ENCODE results near the gene CCP110. TPM values are rescaled to one million over a fixed set of nuclear protein-coding genes. Genes with fewer than 3 reads are reported as not detected.

CCP110 gene
- total RNA-seq, 4 donors from 2014 or later = 7.1 to 43.4 (median 14.2) TPM

- TF ChIP-seq POLR2AphosphoS5 (IDR thresholded peaks at IDR 0.05) (no peak), EP300 (IDR thresholded peaks at IDR 0.05; ENCODE audit: low read depth) (no peak), POLR2A (IDR thresholded peaks at IDR 0.05) (no peak), CTCF (IDR thresholded peaks at IDR 0.05) (no peak)
- Histone ChIP-seq H3K36me3 (peaks cover 0 to 66% (median 21%) of the 10 kb centered on the region in 4 donors), H3K4me3 (no peak overlapping the region), H3K9me3 (no peaks in the 10 kb centered on the region), H3K27ac (peak overlapping the region in 3 of 4 donors; percentile 40 to 67 (median 64)), H3K27me3 (no peaks in the 10 kb centered on the region), H3K4me1 (no peaks in the 10 kb centered on the region)
- peak; percentile 17 for DNase-seq
- in situ Hi-C loops (cut with MboI; ENCODE audit: low pct_ligation_motif_present in 1 of 4, low pct_unique_long_range_greater_than_20kb in 1 of 4, low sequenced_read_pairs in 3 of 4) (loop anchor here in 1 of 4 donors (25.0 kb wide), 1 partner anchor 109 kb away; no protein-coding TSS in a partner anchor), intact Hi-C loops (cut with DNase I; ENCODE audit: low total_unique reads) (no loop called here)
- WGBS, 2 donors (ENCODE audit: low coverage in 1 of 2) = 86 to 89% methylated on average over 4 to 10 of the region's 10 CpGs
Observed at GRCh38 chr16:19578378-19578971, 54.7 kb downstream of the CCP110 start.

DNA sequence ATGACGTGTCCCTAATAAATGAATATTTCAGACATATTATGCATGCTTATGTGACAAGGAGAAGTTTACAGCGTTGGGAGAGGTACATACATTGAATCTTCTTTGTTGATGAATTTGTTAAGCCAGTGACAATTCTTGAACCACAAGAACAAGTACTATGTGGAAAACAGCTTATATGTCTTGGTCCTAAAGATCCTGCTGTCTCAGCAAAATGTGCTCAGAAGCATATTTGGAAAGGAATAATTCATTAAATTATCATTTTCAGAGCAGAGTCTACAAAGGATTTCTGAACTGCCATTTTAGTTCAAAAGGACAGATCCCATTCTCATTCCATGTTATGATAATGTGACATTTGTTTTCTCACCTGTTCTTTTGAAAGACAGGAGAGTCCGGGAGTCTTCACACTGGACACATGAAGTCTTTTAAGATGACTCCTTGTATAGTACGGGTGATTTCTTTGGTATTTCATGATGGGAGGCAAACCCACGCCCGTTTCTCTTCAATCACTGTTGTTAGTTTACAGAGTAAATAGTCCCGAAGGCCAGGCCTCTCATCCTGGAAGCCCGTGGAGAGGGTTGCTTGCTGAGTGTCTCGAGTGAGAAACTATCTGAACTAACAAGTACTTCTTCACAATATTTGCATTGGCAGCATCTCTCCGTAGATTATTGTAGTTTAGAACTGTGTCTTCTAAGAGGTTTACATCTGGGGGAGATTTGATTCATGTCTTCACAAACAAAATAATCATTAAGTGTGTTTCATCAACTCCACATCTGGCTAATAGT lies 58.5 kb downstream of the CCP110 start:
- in situ Hi-C loops (cut with MboI; ENCODE audit: low pct_ligation_motif_present in 1 of 4, low pct_unique_long_range_greater_than_20kb in 1 of 4, low sequenced_read_pairs in 3 of 4) = loop anchor here in 1 of 4 donors (25.0 kb wide), 1 partner anchor 105 kb away; no protein-coding TSS in a partner anchor
- WGBS, 2 donors (ENCODE audit: low coverage in 1 of 2) = 56 to 68% methylated on average over 10 of the region's 10 CpGs

GRCh38 chr16:19583665-19584300 lies 60.0 kb downstream of the CCP110 start:
- H3K9me3 ChIP-seq = no peaks in the 10 kb centered on the region
- in situ Hi-C loops (cut with MboI; ENCODE audit: low pct_ligation_motif_present in 1 of 4, low pct_unique_long_range_greater_than_20kb in 1 of 4, low sequenced_read_pairs in 3 of 4) = loop anchor here in 1 of 4 donors (25.0 kb wide), 1 partner anchor 104 kb away; no protein-coding TSS in a partner anchor
- no peak overlapping the region for H3K27ac ChIP-seq
- peaks cover 0 to 49% (median 16%) of the 10 kb centered on the region in 4 donors for H3K36me3 ChIP-seq
- peaks cover 0 to 3% (median 0%) of the 10 kb centered on the region in 4 donors for H3K4me1 ChIP-seq
- TF ChIP-seq CTCF (IDR thresholded peaks at IDR 0.05) (peak; percentile 65 to 85 (median 78)), POLR2AphosphoS5 (IDR thresholded peaks at IDR 0.05) (no peak)
- no peak overlapping the region for H3K4me3 ChIP-seq
- peak; percentile 19 for DNase-seq
- intact Hi-C loops (cut with DNase I; ENCODE audit: low total_unique reads) = no loop called here
- 51 to 61% methylated on average over 5 of the region's 5 CpGs for WGBS, 2 donors (ENCODE audit: low coverage in 1 of 2)
- no peaks in the 10 kb centered on the region for H3K27me3 ChIP-seq

More for the DNA sequence above, 58.5 kb downstream of the CCP110 start:
- H3K9me3 ChIP-seq = no peaks in the 10 kb centered on the region
- H3K4me1 ChIP-seq = no peaks in the 10 kb centered on the region
- intact Hi-C loops (cut with DNase I; ENCODE audit: low total_unique reads) = no loop called here
- no peak for DNase-seq
- H3K27ac ChIP-seq = no peak overlapping the region
- H3K27me3 ChIP-seq = no peaks in the 10 kb centered on the region
- peaks cover 0 to 58% (median 16%) of the 10 kb centered on the region in 4 donors for H3K36me3 ChIP-seq
- no peak overlapping the region for H3K4me3 ChIP-seq
- TF ChIP-seq EP300 (IDR thresholded peaks at IDR 0.05; ENCODE audit: low read depth) (no peak), CTCF (IDR thresholded peaks at IDR 0.05) (no peak), POLR2AphosphoS5 (IDR thresholded peaks at IDR 0.05) (no peak), POLR2A (IDR thresholded peaks at IDR 0.05) (no peak)

- 67 to 77% methylated on average over 2 to 5 of the region's 5 CpGs for WGBS, 2 donors (ENCODE audit: low coverage in 1 of 2)
- Histone ChIP-seq H3K27ac (peak overlapping the region; percentile 46 to 64 (median 60)), H3K4me3 (no peak overlapping the region), H3K36me3 (peaks cover 0 to 36% (median 2%) of the 10 kb centered on the region in 4 donors), H3K4me1 (peaks cover 0 to 13% (median 6%) of the 10 kb centered on the region in 4 donors), H3K9me3 (no peaks in the 10 kb centered on the region), H3K27me3 (no peaks in the 10 kb centered on the region)
- intact Hi-C loops (cut with DNase I; ENCODE audit: low total_unique reads) = no loop called here
- TF ChIP-seq POLR2AphosphoS5 (IDR thresholded peaks at IDR 0.05) (no peak), CTCF (IDR thresholded peaks at IDR 0.05) (no peak), POLR2A (IDR thresholded peaks at IDR 0.05) (no peak)
- in situ Hi-C loops (cut with MboI; ENCODE audit: low pct_ligation_motif_present in 1 of 4, low pct_unique_long_range_greater_than_20kb in 1 of 4, low sequenced_read_pairs in 3 of 4) = loop anchor here in 1 of 4 donors (25.0 kb wide), 1 partner anchor 99 kb away; no protein-coding TSS in a partner anchor
- no peak for DNase-seq
Observed at GRCh38 chr16:19588661-19589060, 64.9 kb downstream of the CCP110 start.

All from transverse colon (tissue), 4 donors.